ENCODE results near the gene KCNIP2.

DNA sequence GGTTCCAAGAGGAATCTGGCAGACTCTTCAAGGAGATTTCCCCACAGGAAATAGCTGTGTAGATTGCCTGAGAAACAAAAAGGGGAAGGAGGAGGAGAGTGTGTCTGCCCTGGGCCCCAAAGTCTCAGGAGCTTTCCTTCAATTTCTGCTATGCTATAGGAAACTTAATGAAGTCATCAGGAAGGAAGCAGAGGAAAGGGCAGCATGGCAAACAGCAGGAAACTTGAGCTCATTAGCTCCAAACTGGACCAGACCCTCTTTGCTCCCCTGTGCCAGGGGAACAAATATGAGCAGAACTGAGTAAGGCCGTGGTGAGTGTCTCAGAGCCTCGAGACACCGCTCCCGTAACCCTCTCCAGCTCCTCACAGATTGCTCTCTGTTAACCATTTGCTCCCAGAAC is 4.8 kb upstream of the KCNIP2 start:
- no peak for TF ChIP-seq CTCF (IDR thresholded peaks at IDR 0.05; ENCODE audit: low read depth, low read length)
- no peak for TF ChIP-seq EZH2phosphoT487 (IDR thresholded peaks at IDR 0.05; ENCODE audit: low read depth)

All from OCI-LY3 (cell line).